ENCODE results near the gene GMPPB.

GRCh38 chr3:49700014-49700413 lies 23.7 kb downstream of the GMPPB start:
- TF ChIP-seq CTCF (IDR thresholded peaks at IDR 0.05; ENCODE audit: low read length) (no peak), EZH2phosphoT487 (IDR thresholded peaks at IDR 0.05; ENCODE audit: low read length) (no peak)

All from MM.1S (cell line).